MV-4-11 (cell line): ENCODE results near the gene MYO10.

ENCODE experiments used
- DNase-seq: peaks from one replicate; lab custom pipeline; 2025; lab: John Stamatoyannopoulos, UW

Gene MYO10

GRCh38 chr5:16943846-16944678 lies 8.0 kb upstream of the MYO10 start:
- DNase-seq, result no peak

GRCh38 chr5:16937503-16938161 lies 1.5 kb upstream of the MYO10 start:
- peak; percentile 49 for DNase-seq

GRCh38 chr5:16936989-16937438 lies 926 bp upstream of the MYO10 start:
- DNase-seq, result no peak

GRCh38 chr5:16935231-16936149 lies 598 bp downstream of the MYO10 start:
- peak; percentile 60 for DNase-seq

GRCh38 chr5:16934677-16935153 lies 1.4 kb downstream of the MYO10 start:
- no peak for DNase-seq

- DNase-seq, result peak; percentile 61
Measured at GRCh38 chr5:16934123-16934522, 2.0 kb downstream of the MYO10 start.

GRCh38 chr5:16933337-16933736 lies 2.8 kb downstream of the MYO10 start:
- DNase-seq, result no peak

- peak; percentile 16 for DNase-seq
Measured at GRCh38 chr5:16932401-16932800, 3.7 kb downstream of the MYO10 start.

GRCh38 chr5:16931334-16932110 lies 4.6 kb downstream of the MYO10 start:
- DNase-seq, result no peak

GRCh38 chr5:16930496-16930895 lies 5.6 kb downstream of the MYO10 start:
- DNase-seq, result no peak

GRCh38 chr5:16929831-16930230 lies 6.3 kb downstream of the MYO10 start:
- DNase-seq, result no peak

GRCh38 chr5:16929347-16929746 lies 6.7 kb downstream of the MYO10 start:
- no peak for DNase-seq

GRCh38 chr5:16927613-16928012 lies 8.5 kb downstream of the MYO10 start:
- DNase-seq, result no peak

- DNase-seq, result peak; percentile 66
Measured at GRCh38 chr5:16926417-16926816, 9.7 kb downstream of the MYO10 start.

GRCh38 chr5:16924206-16924605 lies 11.9 kb downstream of the MYO10 start:
- DNase-seq, result peak; percentile 91

- DNase-seq, result no peak
Measured at GRCh38 chr5:16922430-16922829, 13.7 kb downstream of the MYO10 start.

- no peak for DNase-seq
Measured at GRCh38 chr5:16921211-16921610, 14.9 kb downstream of the MYO10 start.

- no peak for DNase-seq
Measured at GRCh38 chr5:16920109-16920816, 15.8 kb downstream of the MYO10 start.

- no peak for DNase-seq
Measured at GRCh38 chr5:16918891-16919671, 17.0 kb downstream of the MYO10 start.

- no peak for DNase-seq
Measured at GRCh38 chr5:16918156-16918555, 17.9 kb downstream of the MYO10 start.
